Heart right ventricle (tissue), 16 donors: ENCODE measurements around the gene POMC. TPM values are rescaled to one million over a fixed set of nuclear protein-coding genes. Genes with fewer than 3 reads are reported as not detected.
"Not testable (repeated sequence)": the region's sequence is repeated elsewhere in the genome, so short reads cannot be mapped to it uniquely, and the experiment has no call there.

Experiments used
- ATAC-seq, 8 donors: fragments of 200-7000 bp; cut with Tn5 transposase; one replicate each; pipeline ENCODE4 v1.9.1; 2020; ENCODE audit warnings: mild to moderate bottlenecking in 8 of 8, moderate library complexity in 8 of 8, moderate number of reproducible peaks in 1 of 8
- DNase-seq, 2 donors: peaks; one replicate each; pipeline ENCODE4 v3.0.0-alpha.2; 2020
- H3K27ac ChIP-seq, 10 donors: fragments of 200-600 bp; sonication (generic) in 2 of 10; one replicate each; pipeline versions ENCODE4 v1.5.0 to v1.8.0; 2020 to 2022; ENCODE audit warnings: mild to moderate bottlenecking in 3 of 10
- H3K27me3 ChIP-seq, 7 donors: fragments of 200-600 bp; one replicate each; pipeline ENCODE4 v1.8.0; 2021 to 2022; ENCODE audit warnings: mild to moderate bottlenecking in 2 of 7
- H3K36me3 ChIP-seq, 9 donors: fragments of 200-600 bp; sonication (generic) in 1 of 9; one replicate each; pipeline versions ENCODE4 v1.5.0 to v1.8.0; 2020 to 2022; ENCODE audit warnings: mild to moderate bottlenecking in 2 of 9
- H3K4me1 ChIP-seq, 9 donors: fragments of 200-600 bp; sonication (generic) in 1 of 9; one replicate each; pipeline versions ENCODE4 v1.5.0 to v1.8.0; 2020 to 2022; ENCODE audit warnings: mild to moderate bottlenecking in 4 of 9
- H3K4me3 ChIP-seq, 10 donors: fragments of 200-600 bp; sonication (generic) in 2 of 10; one replicate each; pipeline versions ENCODE4 v1.5.0 to v1.8.0; 2020 to 2022; ENCODE audit warnings: mild to moderate bottlenecking in 7 of 10, moderate library complexity in 2 of 10
- H3K9me3 ChIP-seq, 11 donors: fragments of 200-600 bp in 10 of 11; sonication (generic) in 2 of 11; one replicate each; pipeline versions ENCODE4 v1.5.0 to v1.8.0; 2013 to 2022; ENCODE audit warnings: mild to moderate bottlenecking in 2 of 11, control low read depth in 1 of 11, moderate library complexity in 1 of 11
- WGBS, 2 donors: extraction: QIAGEN DNeasy Blood & Tissue Kit; methylation state at CpG; one replicate each; pipeline ENCODE4 v1.1.7; 2013; ENCODE audit warnings: inconsistent platforms in 1 of 2; 5-methylcytosine and 5-hydroxymethylcytosine counted together
- intact Hi-C, 10 donors: fragments of 100-400 bp; cut with DNase I; formaldehyde crosslinking; loops; one replicate each; pipeline versions ENCODE4 v1.11.1 to v1.14.2; 2022
- polyA plus RNA-seq, 2 donors: library from polyadenylated mRNA; stranded (reverse); fragments of 200-250 nt; gene quantifications; one replicate each; pipeline ENCODE4 v1.2.3, GENCODE V29; 2013
- total RNA-seq, 10 donors: library from RNA; stranded (reverse); fragmentation: NEBNext Ultra II Directional in 3 of 10; extraction: Animal tissue kit (Norgen Biotek cat#: 25700) in 3 of 10; gene quantifications; one replicate each; pipeline versions ENCODE4 v1.2.1 to v1.2.4, GENCODE V29; 2021 to 2023
- TF ChIP-seq, protein P1 (sequence below), 9 donors: fragments of 200-600 bp; sonication (generic) in 2 of 9; IDR thresholded peaks; one replicate each; pipeline versions ENCODE4 v1.5.0 to v1.8.0; 2021 to 2022; ENCODE audit warnings: antibody characterized with exemption in 9 of 9, mild to moderate bottlenecking in 5 of 9, moderate library complexity in 1 of 9
- donor health status: Arrhythmogenic right ventricular cardiomyopathy.
- donor health status: ischemic (EF 13 %, LVEDD 7.1; RV severe dilation, severe dysfunction).
- donor health status: healthy with polysubstance abuse.
- donor health status: DM: no; HTN: yes; CAD: no.
- donor health status: DM: no; HTN: no; CAD: no.
- donor health status: ischemic (EF 25% LVEDD 6.9; RV normal size, moderate dysfunction).
- donor health status: ischemic (EF 25% LVEDD 5.7; RV mildly dilated, moderate dysfunction).
- donor health status: healthy.
- donor health status: DM: yes; HTN: yes; CAD: no.
- donor health status: Ischemic cardiomyopathy.
- donor health status: ischemic (EF 35%, LVEDD 5.7; RV mildly dilated, moderate dysfunction).
- donor health status: nonischemic (EF 11% LVEDD 7.7; RV severe dilation, severe dysfunction).
- donor health status: DM: yes; HTN: yes; CAD: no.
- donor health status: PGD.
- donor health status: ischemic (EF 29% LVEDD 5.4; RV normal size, mild dysfunction).
- donor health status: nonischemic (EF 23%, LVEDD 6.1; RV moderate dilation, normal function).

POMC gene
- total and polyA plus RNA-seq, 12 donors: 1.9 to 11.2 (median 5.6) TPM

- 49 to 50% methylated on average over 8 of the region's 8 CpGs for WGBS, 2 donors
- ATAC-seq (no peak), DNase-seq (peak in 1 of 2 donors; percentile 10)
- H3K27me3 ChIP-seq: peaks cover 7 to 72% (median 63%) of the 10 kb centered on the region in 7 donors
- intact Hi-C loops: no loop called here
- TF ChIP-seq, protein P1, sequence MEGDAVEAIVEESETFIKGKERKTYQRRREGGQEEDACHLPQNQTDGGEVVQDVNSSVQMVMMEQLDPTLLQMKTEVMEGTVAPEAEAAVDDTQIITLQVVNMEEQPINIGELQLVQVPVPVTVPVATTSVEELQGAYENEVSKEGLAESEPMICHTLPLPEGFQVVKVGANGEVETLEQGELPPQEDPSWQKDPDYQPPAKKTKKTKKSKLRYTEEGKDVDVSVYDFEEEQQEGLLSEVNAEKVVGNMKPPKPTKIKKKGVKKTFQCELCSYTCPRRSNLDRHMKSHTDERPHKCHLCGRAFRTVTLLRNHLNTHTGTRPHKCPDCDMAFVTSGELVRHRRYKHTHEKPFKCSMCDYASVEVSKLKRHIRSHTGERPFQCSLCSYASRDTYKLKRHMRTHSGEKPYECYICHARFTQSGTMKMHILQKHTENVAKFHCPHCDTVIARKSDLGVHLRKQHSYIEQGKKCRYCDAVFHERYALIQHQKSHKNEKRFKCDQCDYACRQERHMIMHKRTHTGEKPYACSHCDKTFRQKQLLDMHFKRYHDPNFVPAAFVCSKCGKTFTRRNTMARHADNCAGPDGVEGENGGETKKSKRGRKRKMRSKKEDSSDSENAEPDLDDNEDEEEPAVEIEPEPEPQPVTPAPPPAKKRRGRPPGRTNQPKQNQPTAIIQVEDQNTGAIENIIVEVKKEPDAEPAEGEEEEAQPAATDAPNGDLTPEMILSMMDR (IDR thresholded peaks at IDR 0.05): no peak
- H3K36me3 ChIP-seq: no peaks in the 10 kb centered on the region
- H3K4me3 ChIP-seq: no peak overlapping the region
- H3K27ac ChIP-seq: no peak overlapping the region
- H3K9me3 ChIP-seq: peaks cover 0 to 4% (median 0%) of the 10 kb centered on the region in 11 donors
- peaks cover 0 to 31% (median 11%) of the 10 kb centered on the region in 9 donors for H3K4me1 ChIP-seq
These were observed 3.8 kb downstream of the POMC start for GRCh38 chr2:25164561-25164960.

GRCh38 chr2:25162061-25162460 is 6.3 kb downstream of the POMC start:
- intact Hi-C loops, H3K36me3 ChIP-seq, ATAC-seq, H3K9me3 ChIP-seq, DNase-seq: not testable (repeated sequence)
- Histone ChIP-seq H3K27ac (peak overlapping the region in 2 of 10 donors; percentile 86 to 88), H3K4me3 (peak overlapping the region in 1 of 10 donors; percentile 66), H3K27me3 (peaks cover 0 to 47% (median 38%) of the 10 kb centered on the region in 7 donors), H3K4me1 (peaks cover 0 to 15% (median 0%) of the 10 kb centered on the region in 9 donors)
- 98 to 99% methylated on average over 7 of the region's 7 CpGs for WGBS, 2 donors

DNA sequence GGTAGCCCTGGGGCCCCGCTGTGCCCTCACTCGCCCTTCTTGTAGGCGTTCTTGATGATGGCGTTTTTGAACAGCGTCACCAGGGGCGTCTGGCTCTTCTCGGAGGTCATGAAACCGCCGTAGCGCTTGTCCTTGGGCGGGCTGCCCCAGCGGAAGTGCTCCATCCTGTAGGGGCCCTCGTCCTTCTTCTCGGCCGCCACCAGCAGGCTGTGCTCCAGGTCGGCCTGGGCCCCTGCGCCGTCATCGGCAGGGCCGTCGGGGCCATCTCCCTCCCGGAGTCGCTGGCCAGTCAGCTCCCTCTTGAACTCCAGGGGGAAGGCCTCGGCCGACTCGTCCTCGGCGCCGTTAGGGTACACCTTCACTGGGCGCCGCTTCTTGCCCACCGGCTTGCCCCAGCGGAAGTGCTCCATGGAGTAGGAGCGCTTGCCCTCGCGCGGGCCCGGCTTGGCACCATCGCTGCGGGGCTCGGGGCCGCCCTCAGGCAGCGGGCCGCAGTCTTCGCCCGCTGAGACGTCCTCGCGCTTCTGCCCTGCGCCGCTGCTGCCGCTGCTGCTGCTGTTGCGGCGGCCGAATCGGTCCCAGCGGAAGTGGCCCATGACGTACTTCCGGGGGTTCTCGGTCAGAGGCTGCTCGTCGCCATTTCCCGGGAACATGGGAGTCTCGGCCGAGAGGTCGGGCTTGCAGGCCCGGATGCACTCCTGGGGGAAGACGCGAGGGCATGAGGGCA is 7.2 kb downstream of the POMC start:
- H3K27ac ChIP-seq: peak overlapping the region in 9 of 10 donors; percentile 59 to 91 (median 72)
- 37 to 52% methylated on average over 44 to 69 of the region's 69 CpGs for WGBS, 2 donors
- peaks cover 0 to 15% (median 0%) of the 10 kb centered on the region in 9 donors for H3K4me1 ChIP-seq
- H3K4me3 ChIP-seq: peak overlapping the region; percentile 29 to 66 (median 55)
- TF ChIP-seq, protein P1 (IDR thresholded peaks at IDR 0.05): peak in 3 of 9 donors; percentile 5 to 13 (median 12)
- intact Hi-C loops: no loop called here
- H3K9me3 ChIP-seq: peaks cover 0 to 4% (median 0%) of the 10 kb centered on the region in 11 donors
- H3K36me3 ChIP-seq: no peaks in the 10 kb centered on the region
- H3K27me3 ChIP-seq: peaks cover 0 to 39% (median 32%) of the 10 kb centered on the region in 7 donors
- ATAC-seq (peak; percentile 47 to 83 (median 78)), DNase-seq (peak; percentile 78 to 79)

GRCh38 chr2:25160376-25160775 is 8.0 kb downstream of the POMC start:
- DNase-seq: no peak
- no peak for ATAC-seq
- H3K27me3 ChIP-seq: peaks cover 0 to 31% (median 24%) of the 10 kb centered on the region in 7 donors

More at GRCh38 chr2:25160376-25160775, 8.0 kb downstream of the POMC start:
- Histone ChIP-seq H3K4me3 (peak overlapping the region in 5 of 10 donors; percentile 35 to 66 (median 60)), H3K36me3 (peaks cover 0 to 5% (median 0%) of the 10 kb centered on the region in 9 donors), H3K9me3 (peaks cover 0 to 4% (median 0%) of the 10 kb centered on the region in 11 donors), H3K4me1 (peaks cover 0 to 15% (median 0%) of the 10 kb centered on the region in 9 donors), H3K27ac (peak overlapping the region in 1 of 10 donors; percentile 70)
- 97 to 98% methylated on average over 10 of the region's 10 CpGs for WGBS, 2 donors
- TF ChIP-seq, protein P1 (IDR thresholded peaks at IDR 0.05): no peak
- intact Hi-C loops: no loop called here
